Measurements from ENCODE around the gene CC2D1A.

CC2D1A gene

GRCh38 chr19:13883516-13884064 lies 22.4 kb upstream of the CC2D1A start:
- Mint-ChIP-seq H3K27ac (peak overlapping the region; percentile 41), H3K4me3 (no peak overlapping the region), H3K36me3 (ENCODE audit: low read depth) (no peaks in the 10 kb centered on the region), H3K4me1 (ENCODE audit: low read depth) (peaks cover 39% of the 10 kb centered on the region), H3K9me3 (no peaks in the 10 kb centered on the region), H3K27me3 (peaks cover 37% of the 10 kb centered on the region)
- intact Hi-C loops (cut with micrococcal nuclease), result loop anchor here (5.0 kb wide), 2 partner anchors 164 to 189 kb away; partner anchors contain the start of gene MISP3

GRCh38 chr19:13884726-13885591 lies 21.0 kb upstream of the CC2D1A start:
- H3K27ac Mint-ChIP-seq, result no peak overlapping the region
- no peaks in the 10 kb centered on the region for H3K9me3 Mint-ChIP-seq
- intact Hi-C loops (cut with micrococcal nuclease), result loop anchor here (5.0 kb wide), 2 partner anchors 162 to 187 kb away; partner anchors contain the start of gene MISP3
- peaks cover 39% of the 10 kb centered on the region for H3K4me1 Mint-ChIP-seq (ENCODE audit: low read depth)
- peaks cover 40% of the 10 kb centered on the region for H3K27me3 Mint-ChIP-seq
- H3K4me3 Mint-ChIP-seq, result no peak overlapping the region
- H3K36me3 Mint-ChIP-seq (ENCODE audit: low read depth), result no peaks in the 10 kb centered on the region

- H3K27me3 Mint-ChIP-seq, result peaks cover 40% of the 10 kb centered on the region
- H3K4me3 Mint-ChIP-seq, result no peak overlapping the region
- H3K9me3 Mint-ChIP-seq, result no peaks in the 10 kb centered on the region
- H3K36me3 Mint-ChIP-seq (ENCODE audit: low read depth), result no peaks in the 10 kb centered on the region
- H3K4me1 Mint-ChIP-seq (ENCODE audit: low read depth), result peaks cover 32% of the 10 kb centered on the region
- intact Hi-C loops (cut with micrococcal nuclease), result no loop called here
- H3K27ac Mint-ChIP-seq, result no peak overlapping the region
Measured at GRCh38 chr19:13885826-13886365, 20.1 kb upstream of the CC2D1A start.

- intact Hi-C loops (cut with micrococcal nuclease), result no loop called here
- H3K4me1 Mint-ChIP-seq (ENCODE audit: low read depth), result peaks cover 21% of the 10 kb centered on the region
- H3K9me3 Mint-ChIP-seq, result no peaks in the 10 kb centered on the region
- H3K27me3 Mint-ChIP-seq, result peaks cover 40% of the 10 kb centered on the region
- H3K36me3 Mint-ChIP-seq (ENCODE audit: low read depth), result no peaks in the 10 kb centered on the region
- H3K27ac Mint-ChIP-seq, result no peak overlapping the region
- H3K4me3 Mint-ChIP-seq, result no peak overlapping the region
Measured at GRCh38 chr19:13887018-13887436, 19.0 kb upstream of the CC2D1A start.

- Mint-ChIP-seq H3K9me3 (no peaks in the 10 kb centered on the region), H3K27ac (no peak overlapping the region)
- intact Hi-C loops (cut with micrococcal nuclease), result no loop called here
Measured at GRCh38 chr19:13887517-13887916, 18.5 kb upstream of the CC2D1A start.

GRCh38 chr19:13888281-13888680 lies 17.7 kb upstream of the CC2D1A start:
- no peak overlapping the region for H3K27ac Mint-ChIP-seq
- H3K9me3 Mint-ChIP-seq, result no peaks in the 10 kb centered on the region
- peaks cover 8% of the 10 kb centered on the region for H3K4me1 Mint-ChIP-seq (ENCODE audit: low read depth)
- H3K4me3 Mint-ChIP-seq, result no peak overlapping the region
- H3K27me3 Mint-ChIP-seq, result peaks cover 40% of the 10 kb centered on the region
- H3K36me3 Mint-ChIP-seq (ENCODE audit: low read depth), result no peaks in the 10 kb centered on the region
- intact Hi-C loops (cut with micrococcal nuclease), result no loop called here

More at GRCh38 chr19:13887517-13887916, 18.5 kb upstream of the CC2D1A start:
- Mint-ChIP-seq H3K4me1 (ENCODE audit: low read depth) (peaks cover 16% of the 10 kb centered on the region), H3K27me3 (peaks cover 40% of the 10 kb centered on the region), H3K36me3 (ENCODE audit: low read depth) (no peaks in the 10 kb centered on the region), H3K4me3 (no peak overlapping the region)

- Mint-ChIP-seq H3K9me3 (no peaks in the 10 kb centered on the region), H3K36me3 (ENCODE audit: low read depth) (no peaks in the 10 kb centered on the region), H3K27ac (no peak overlapping the region), H3K27me3 (peaks cover 27% of the 10 kb centered on the region), H3K4me1 (ENCODE audit: low read depth) (no peaks in the 10 kb centered on the region), H3K4me3 (no peak overlapping the region)
- intact Hi-C loops (cut with micrococcal nuclease), result no loop called here
Measured at GRCh38 chr19:13890136-13890535, 15.9 kb upstream of the CC2D1A start.

- no peak overlapping the region for H3K27ac Mint-ChIP-seq
- H3K4me3 Mint-ChIP-seq, result no peak overlapping the region
- no peaks in the 10 kb centered on the region for H3K4me1 Mint-ChIP-seq (ENCODE audit: low read depth)
- H3K36me3 Mint-ChIP-seq (ENCODE audit: low read depth), result no peaks in the 10 kb centered on the region
- H3K27me3 Mint-ChIP-seq, result peaks cover 3% of the 10 kb centered on the region
- intact Hi-C loops (cut with micrococcal nuclease), result no loop called here
- no peaks in the 10 kb centered on the region for H3K9me3 Mint-ChIP-seq
Measured at GRCh38 chr19:13892870-13893269, 13.1 kb upstream of the CC2D1A start.

- Mint-ChIP-seq H3K36me3 (ENCODE audit: low read depth) (no peaks in the 10 kb centered on the region), H3K9me3 (no peaks in the 10 kb centered on the region), H3K27me3 (peaks cover 1% of the 10 kb centered on the region), H3K4me1 (ENCODE audit: low read depth) (no peaks in the 10 kb centered on the region), H3K27ac (no peak overlapping the region), H3K4me3 (no peak overlapping the region)
- intact Hi-C loops (cut with micrococcal nuclease), result no loop called here
Measured at GRCh38 chr19:13894552-13894951, 11.4 kb upstream of the CC2D1A start.

- Mint-ChIP-seq H3K27me3 (peaks cover 1% of the 10 kb centered on the region), H3K4me1 (ENCODE audit: low read depth) (peaks cover 8% of the 10 kb centered on the region), H3K9me3 (no peaks in the 10 kb centered on the region), H3K27ac (no peak overlapping the region), H3K36me3 (ENCODE audit: low read depth) (no peaks in the 10 kb centered on the region), H3K4me3 (no peak overlapping the region)
- intact Hi-C loops (cut with micrococcal nuclease), result no loop called here
Measured at GRCh38 chr19:13896227-13896626, 9.8 kb upstream of the CC2D1A start.

- no peaks in the 10 kb centered on the region for H3K9me3 Mint-ChIP-seq
- peaks cover 8% of the 10 kb centered on the region for H3K4me1 Mint-ChIP-seq (ENCODE audit: low read depth)
- H3K27me3 Mint-ChIP-seq, result peaks cover 1% of the 10 kb centered on the region
- no peaks in the 10 kb centered on the region for H3K36me3 Mint-ChIP-seq (ENCODE audit: low read depth)
- no peak overlapping the region for H3K27ac Mint-ChIP-seq
- intact Hi-C loops (cut with micrococcal nuclease), result no loop called here
- H3K4me3 Mint-ChIP-seq, result no peak overlapping the region
Measured at GRCh38 chr19:13899393-13899792, 6.6 kb upstream of the CC2D1A start.

- intact Hi-C loops (cut with micrococcal nuclease), result no loop called here
- Mint-ChIP-seq H3K4me3 (no peak overlapping the region), H3K27me3 (peaks cover 1% of the 10 kb centered on the region), H3K27ac (peak overlapping the region; percentile 14), H3K36me3 (ENCODE audit: low read depth) (no peaks in the 10 kb centered on the region), H3K9me3 (no peaks in the 10 kb centered on the region), H3K4me1 (ENCODE audit: low read depth) (peaks cover 8% of the 10 kb centered on the region)
Measured at GRCh38 chr19:13899912-13900584, 6.0 kb upstream of the CC2D1A start.

- Mint-ChIP-seq H3K4me3 (no peak overlapping the region), H3K27me3 (peaks cover 1% of the 10 kb centered on the region), H3K27ac (no peak overlapping the region), H3K9me3 (no peaks in the 10 kb centered on the region), H3K4me1 (ENCODE audit: low read depth) (peaks cover 27% of the 10 kb centered on the region), H3K36me3 (ENCODE audit: low read depth) (peaks cover 6% of the 10 kb centered on the region)
- intact Hi-C loops (cut with micrococcal nuclease), result no loop called here
Measured at GRCh38 chr19:13902993-13903555, 2.9 kb upstream of the CC2D1A start.

GRCh38 chr19:13906521-13906904 lies 512 bp downstream of the CC2D1A start:
- H3K9me3 Mint-ChIP-seq, result no peaks in the 10 kb centered on the region
- peak overlapping the region; percentile 85 for H3K27ac Mint-ChIP-seq
- H3K36me3 Mint-ChIP-seq (ENCODE audit: low read depth), result peaks cover 29% of the 10 kb centered on the region
- intact Hi-C loops (cut with micrococcal nuclease), result no loop called here
- H3K27me3 Mint-ChIP-seq, result no peaks in the 10 kb centered on the region
- peak overlapping the region; percentile 91 for H3K4me3 Mint-ChIP-seq
- H3K4me1 Mint-ChIP-seq (ENCODE audit: low read depth), result peaks cover 31% of the 10 kb centered on the region

Measured in dendritic cell treated with granulocyte-macrophage colony-stimulating factor and Interleukin-4, amounts not matched to agents 40 ng/mL and 50 ng/mL, for 4 days (primary cell).